ENCODE measurements around the gene ALG2.
"Not testable (repeated sequence)": the region's sequence is repeated elsewhere in the genome, so short reads cannot be mapped to it uniquely, and the experiment has no call there.

The ALG2 gene

DNA sequence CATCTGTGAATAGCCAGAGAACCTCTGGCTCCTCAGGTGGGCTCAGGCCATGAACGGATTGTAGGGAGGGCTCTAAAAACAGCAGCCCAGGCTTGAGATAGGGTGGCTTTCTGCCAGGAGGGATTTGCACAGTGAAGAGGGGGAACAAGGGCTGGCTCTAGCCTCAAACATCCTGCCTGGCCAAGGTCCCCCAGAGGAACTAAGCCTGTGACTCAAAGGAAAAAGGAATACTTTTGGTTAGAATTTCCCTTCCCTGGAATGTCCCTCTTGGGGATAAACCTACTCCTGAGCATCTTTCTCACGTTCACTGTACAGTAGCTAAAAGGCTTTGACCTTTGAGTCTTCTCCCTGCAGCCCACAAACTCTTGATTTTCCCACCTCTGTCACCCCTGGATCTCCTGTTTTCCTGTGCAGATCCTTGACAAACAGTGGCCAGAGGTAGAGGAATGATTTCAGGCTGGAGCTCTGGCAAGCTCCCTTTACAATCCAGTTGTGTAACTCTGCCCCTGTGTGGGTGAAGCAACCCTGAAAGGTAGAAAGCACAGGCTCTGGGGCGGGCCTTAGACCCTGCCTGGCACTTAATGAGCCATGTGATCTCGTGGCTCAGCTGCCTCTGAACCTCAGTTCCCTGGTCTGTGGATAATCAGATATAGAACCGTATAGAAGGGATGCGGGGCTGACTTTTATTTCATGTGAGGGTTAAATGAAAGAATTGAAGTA lies 17.8 kb upstream of the ALG2 start:
- no peak overlapping the region for H3K4me3 ChIP-seq (replicated peaks in 1 of 2; ENCODE audit: low read depth in 2 of 2, low read length in 2 of 2)
- no peak for TF ChIP-seq CTCF (IDR thresholded peaks at IDR 0.05; ENCODE audit: low read depth, low read length)
- DNase-seq (ENCODE audit: low read depth in 2 of 2) = peak; percentile 48 to 77

GRCh38 chr9:99238331-99238730 lies 16.6 kb upstream of the ALG2 start:
- H3K4me3 ChIP-seq (replicated peaks in 1 of 2; ENCODE audit: low read depth in 2 of 2, low read length in 2 of 2) = no peak overlapping the region
- TF ChIP-seq CTCF (IDR thresholded peaks at IDR 0.05; ENCODE audit: low read depth, low read length) = no peak
- DNase-seq (ENCODE audit: low read depth in 2 of 2) = no peak

GRCh38 chr9:99237849-99238248 lies 16.1 kb upstream of the ALG2 start:
- not testable (repeated sequence) for H3K4me3 ChIP-seq (replicated peaks in 1 of 2; ENCODE audit: low read depth in 2 of 2, low read length in 2 of 2); DNase-seq (ENCODE audit: low read depth in 2 of 2)

GRCh38 chr9:99237356-99237755 lies 15.6 kb upstream of the ALG2 start:
- no peak overlapping the region for H3K4me3 ChIP-seq (replicated peaks in 1 of 2; ENCODE audit: low read depth in 2 of 2, low read length in 2 of 2)
- DNase-seq (ENCODE audit: low read depth in 2 of 2) = no peak
- TF ChIP-seq CTCF (IDR thresholded peaks at IDR 0.05; ENCODE audit: low read depth, low read length) = no peak

- TF ChIP-seq CTCF (IDR thresholded peaks at IDR 0.05; ENCODE audit: low read depth, low read length) = no peak
- no peak for DNase-seq (ENCODE audit: low read depth in 2 of 2)
- H3K4me3 ChIP-seq (replicated peaks in 1 of 2; ENCODE audit: low read depth in 2 of 2, low read length in 2 of 2) = no peak overlapping the region
Observed at GRCh38 chr9:99235926-99236634, 14.3 kb upstream of the ALG2 start.

DNA sequence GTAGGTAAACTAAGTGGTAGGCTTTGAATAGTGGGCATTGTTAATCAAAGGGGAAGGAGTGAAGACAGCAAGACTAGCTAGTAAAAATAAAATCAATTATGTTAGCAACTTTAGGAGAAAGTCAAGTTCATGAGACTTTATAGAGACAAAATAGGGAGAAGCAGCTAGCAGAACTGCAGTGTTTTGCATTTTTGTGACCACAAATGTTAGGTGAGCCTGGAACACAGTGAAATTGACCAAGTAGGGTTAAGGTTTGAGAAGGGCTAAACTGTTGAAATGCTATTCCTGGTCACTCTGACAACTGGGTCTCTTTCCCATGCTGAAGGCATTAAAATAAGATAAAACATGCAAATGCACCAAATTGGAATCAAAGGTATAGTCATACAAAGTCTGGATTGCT lies 13.3 kb upstream of the ALG2 start:
- no peak for DNase-seq (ENCODE audit: low read depth in 2 of 2)
- no peak overlapping the region for H3K4me3 ChIP-seq (replicated peaks in 1 of 2; ENCODE audit: low read depth in 2 of 2, low read length in 2 of 2)
- no peak for TF ChIP-seq CTCF (IDR thresholded peaks at IDR 0.05; ENCODE audit: low read depth, low read length)

GRCh38 chr9:99234618-99235017 lies 12.9 kb upstream of the ALG2 start:
- DNase-seq (ENCODE audit: low read depth in 2 of 2) = no peak
- H3K4me3 ChIP-seq (replicated peaks in 1 of 2; ENCODE audit: low read depth in 2 of 2, low read length in 2 of 2) = no peak overlapping the region
- TF ChIP-seq CTCF (IDR thresholded peaks at IDR 0.05; ENCODE audit: low read depth, low read length) = no peak
